Activated CD8-positive, alpha-beta memory T cell treated with anti-CD3 and anti-CD28 coated beads for 36 hours (primary cell): ENCODE results near the gene COL23A1. TPM values are rescaled to one million over a fixed set of nuclear protein-coding genes. Genes with fewer than 3 reads are reported as not detected.

ENCODE experiments used
- CTCF ChIA-PET: fragments of 350-600 bp; sonication (Branson Sonifier 250); formaldehyde crosslinking; loops from one replicate; lab custom pipeline; 2021; ENCODE audit warnings: antibody characterized with exemption; lab: Charles Lee
- POLR2A ChIA-PET: fragments of 350-600 bp; sonication (Branson Sonifier 250); formaldehyde crosslinking; loops from one replicate; lab custom pipeline; 2021; ENCODE audit warnings: antibody characterized with exemption; lab: Charles Lee
- total RNA-seq, 2 experiments: library from RNA; stranded (reverse); gene quantifications; one replicate each; pipeline ENCODE4 v1.2.3, GENCODE V29; 2021

COL23A1 gene
- total RNA-seq, 2 experiments from 2014 or later = 0.11 to 0.13 TPM

DNA sequence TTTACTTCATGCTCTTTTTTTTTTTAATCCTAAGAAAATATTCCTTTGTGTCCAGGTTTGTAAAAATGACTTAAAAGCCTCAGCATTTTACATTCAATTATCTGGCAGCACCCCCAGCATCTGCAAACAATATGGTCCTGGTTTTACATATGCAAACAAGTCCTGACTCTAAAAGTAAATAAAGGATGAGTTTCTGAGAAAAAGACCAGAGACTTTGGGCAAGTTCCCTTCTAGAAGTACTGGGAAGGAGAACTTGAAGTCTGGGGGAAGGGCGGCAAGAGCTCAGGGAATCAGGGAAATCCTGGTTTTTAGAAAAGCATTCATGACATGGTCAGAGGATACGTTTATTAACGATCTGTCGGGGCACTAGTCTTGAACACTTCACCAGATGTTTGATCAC lies 25.8 kb downstream of the COL23A1 start:
- POLR2A ChIA-PET = no interaction called here
- CTCF ChIA-PET = no interaction called here

DNA sequence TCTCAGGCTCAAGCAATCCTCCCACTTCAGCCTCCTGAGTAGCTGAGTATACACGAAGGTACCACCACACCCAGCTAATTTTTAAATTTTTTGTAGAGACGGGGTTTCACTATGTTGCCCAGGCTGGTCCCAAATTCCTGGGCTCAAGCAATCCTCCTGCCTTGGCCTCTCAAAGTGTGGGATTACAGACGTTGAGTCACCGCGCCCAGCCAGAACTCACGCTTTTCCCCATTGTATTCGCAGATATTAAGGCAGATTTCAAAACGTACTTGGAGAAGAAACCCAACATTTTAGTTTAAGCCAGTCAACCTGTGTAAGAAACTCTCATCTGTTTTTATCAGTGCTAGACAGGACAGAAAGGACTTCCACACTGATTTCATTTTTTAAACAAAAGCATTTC lies 26.6 kb downstream of the COL23A1 start:
- ChIA-PET POLR2A (no interaction called here), CTCF (no interaction called here)

DNA sequence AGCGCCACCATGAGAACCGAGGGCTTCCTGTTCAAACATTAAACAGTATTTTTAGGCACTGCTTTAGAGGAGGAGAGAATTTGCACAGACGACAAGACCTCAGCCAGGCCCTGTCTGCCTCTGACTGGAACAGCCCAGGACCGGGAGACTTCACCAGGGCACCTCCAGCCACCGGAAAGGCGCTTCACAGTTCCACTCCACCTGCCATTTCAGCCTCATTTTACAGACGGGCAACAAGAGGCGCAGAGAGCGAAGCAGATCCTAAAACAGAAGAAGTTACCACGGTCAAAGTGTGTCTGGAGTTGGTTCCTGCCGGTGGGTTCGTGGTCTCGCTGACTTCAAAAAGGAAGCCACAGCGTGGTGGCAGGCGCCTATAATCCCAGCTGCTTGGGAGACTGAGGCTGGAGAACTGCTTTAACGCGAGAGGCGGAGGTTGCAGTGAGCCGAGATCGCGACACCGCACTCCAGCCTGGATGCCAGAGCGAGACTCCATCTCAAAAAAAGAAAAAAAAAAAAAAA lies 28.4 kb downstream of the COL23A1 start:
- ChIA-PET POLR2A (no interaction called here), CTCF (no interaction called here)

DNA sequence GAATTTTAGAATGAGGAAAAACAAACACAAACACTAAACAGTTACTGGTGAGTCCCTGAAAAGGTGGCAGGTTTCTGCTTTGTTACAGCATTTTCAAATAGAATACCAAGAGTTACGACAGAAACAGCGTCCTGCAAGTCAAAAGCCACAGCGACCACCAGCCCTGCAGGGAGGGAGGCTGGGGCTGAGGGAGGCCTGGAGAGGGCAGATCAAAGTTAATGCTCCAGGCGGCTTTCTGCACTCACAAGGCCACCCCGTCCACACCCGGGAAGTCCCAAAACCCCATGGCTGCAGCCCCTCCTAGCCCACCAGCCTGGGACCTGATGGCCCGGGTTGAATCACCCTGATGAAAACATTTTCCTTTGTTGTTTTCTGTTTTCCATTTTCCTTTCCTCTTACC lies 29.3 kb downstream of the COL23A1 start:
- CTCF ChIA-PET = no interaction called here
- POLR2A ChIA-PET = no interaction called here

DNA sequence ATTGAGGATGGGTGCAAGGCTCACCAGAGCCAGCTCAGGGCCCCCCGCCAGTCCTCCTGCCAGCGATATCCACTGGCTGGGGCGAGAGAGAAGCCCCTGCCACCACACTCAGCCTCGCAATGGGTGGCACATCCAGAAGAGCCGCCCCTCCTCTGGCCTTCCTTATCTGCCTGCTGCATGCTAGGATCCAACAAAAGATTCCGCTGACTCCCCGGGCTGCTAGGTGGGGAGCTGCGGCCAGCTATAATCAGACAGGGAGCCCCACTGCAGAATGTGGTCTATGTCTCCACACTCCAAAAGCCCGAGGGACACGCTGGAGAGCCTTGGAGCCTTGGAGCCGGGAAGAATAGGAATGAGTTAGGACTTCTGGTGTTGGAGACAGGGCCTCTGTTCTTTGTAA lies 32.8 kb downstream of the COL23A1 start:
- POLR2A ChIA-PET = no interaction called here
- CTCF ChIA-PET = no interaction called here

DNA sequence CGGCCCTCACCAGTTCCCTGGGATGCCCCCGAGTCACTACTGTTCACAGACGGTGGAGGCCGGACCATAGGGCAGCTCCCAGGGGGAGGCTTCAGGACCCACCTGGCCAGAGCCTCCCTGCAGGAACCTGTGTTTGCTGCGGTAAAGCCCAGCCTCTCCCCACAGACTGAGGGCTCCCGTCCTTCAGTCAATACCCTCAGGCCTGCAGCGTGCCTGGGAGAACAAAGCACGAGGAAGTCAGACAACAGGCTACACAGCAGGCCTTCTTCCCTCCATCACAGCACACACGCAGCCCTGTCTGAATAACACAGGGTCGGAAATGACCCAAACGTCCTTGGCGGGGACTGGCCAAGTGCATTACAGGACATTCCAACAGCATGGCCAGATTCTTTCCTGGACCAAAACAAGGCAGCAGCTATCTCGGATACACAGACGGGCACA lies 34.4 kb downstream of the COL23A1 start:
- ChIA-PET POLR2A (no interaction called here), CTCF (no interaction called here)

DNA sequence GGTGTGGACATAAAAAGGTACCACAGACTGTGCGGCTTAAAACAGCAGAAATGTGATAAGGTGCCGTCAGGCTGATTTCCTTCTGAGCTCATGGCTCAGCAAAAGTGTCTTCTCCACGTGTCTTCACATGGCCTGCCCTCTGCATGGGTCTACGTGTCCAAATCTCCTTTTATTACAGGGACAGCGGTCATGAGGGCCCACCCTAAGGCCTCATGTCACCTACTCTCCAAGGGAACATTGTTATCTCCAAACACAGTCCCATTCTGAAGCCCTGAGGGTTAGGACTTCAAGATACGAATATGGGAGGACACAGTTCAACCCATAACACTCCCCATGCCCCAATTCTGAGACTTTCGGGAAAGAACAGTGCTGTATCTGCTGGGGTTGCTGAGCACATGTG lies 35.2 kb downstream of the COL23A1 start:
- CTCF ChIA-PET = no interaction called here
- POLR2A ChIA-PET = no interaction called here

DNA sequence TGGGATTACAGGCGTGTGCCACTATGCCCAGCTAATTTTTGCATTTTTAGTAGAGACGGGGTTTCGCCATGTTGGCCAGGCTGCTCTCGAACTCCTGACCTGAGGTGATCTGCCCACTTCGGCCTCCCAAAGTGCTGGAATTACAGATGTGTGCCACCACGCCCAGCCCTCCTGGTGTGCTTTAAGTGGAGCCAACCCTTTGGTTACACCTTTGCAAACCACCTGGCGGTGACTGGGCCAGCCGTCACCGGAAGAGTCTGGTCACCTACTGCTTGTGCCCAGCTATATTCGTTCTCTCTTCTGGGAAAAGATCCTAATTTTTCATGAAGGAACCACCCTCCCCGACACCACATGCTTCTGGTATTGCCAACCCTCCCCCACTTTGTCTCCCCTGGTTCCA lies 35.9 kb downstream of the COL23A1 start:
- POLR2A ChIA-PET = no interaction called here
- CTCF ChIA-PET = no interaction called here

DNA sequence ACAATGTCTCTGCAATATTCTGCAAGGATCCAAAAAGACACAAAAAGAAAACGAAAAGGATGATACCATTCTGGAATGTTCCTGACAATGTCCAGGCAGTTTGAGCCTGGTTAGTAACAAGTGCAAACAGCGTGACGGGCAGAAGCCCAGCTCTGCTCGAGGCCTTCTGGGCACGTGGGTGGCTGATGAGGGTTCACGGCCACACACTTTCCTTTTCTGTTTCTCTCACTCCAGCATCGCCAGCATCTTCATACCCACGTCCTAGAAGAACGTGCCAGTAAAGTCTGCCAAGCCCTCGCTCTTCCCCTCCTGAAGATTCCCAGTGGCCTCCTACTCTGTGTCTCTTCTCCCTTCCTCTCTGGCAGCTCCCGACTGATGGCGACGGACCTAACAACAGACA lies 36.7 kb downstream of the COL23A1 start:
- ChIA-PET CTCF (no interaction called here), POLR2A (no interaction called here)

DNA sequence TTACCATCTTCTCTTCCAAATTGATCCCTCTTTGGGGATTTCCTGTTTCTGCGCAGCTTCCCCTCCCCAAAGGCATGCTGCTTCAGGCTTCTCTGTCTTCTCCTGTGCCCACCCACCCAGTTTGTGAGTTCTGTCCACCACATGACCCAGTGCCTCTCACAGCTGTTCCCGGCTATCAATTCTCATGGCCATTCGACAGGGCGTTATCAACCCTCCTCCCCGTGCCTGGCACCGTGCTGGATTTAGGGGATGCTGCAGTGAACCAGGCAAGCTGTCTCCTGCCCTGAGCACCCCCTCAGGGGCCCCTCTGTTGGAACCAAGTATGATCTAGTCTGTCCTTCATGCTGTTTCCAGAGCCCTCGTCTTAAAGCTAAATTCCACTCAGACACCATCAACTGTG lies 38.7 kb downstream of the COL23A1 start:
- ChIA-PET POLR2A (no interaction called here), CTCF (interaction anchor here (1.1 kb wide), 1 partner anchor 272 kb away, joined by 3 read pairs; no protein-coding TSS in a partner anchor)

DNA sequence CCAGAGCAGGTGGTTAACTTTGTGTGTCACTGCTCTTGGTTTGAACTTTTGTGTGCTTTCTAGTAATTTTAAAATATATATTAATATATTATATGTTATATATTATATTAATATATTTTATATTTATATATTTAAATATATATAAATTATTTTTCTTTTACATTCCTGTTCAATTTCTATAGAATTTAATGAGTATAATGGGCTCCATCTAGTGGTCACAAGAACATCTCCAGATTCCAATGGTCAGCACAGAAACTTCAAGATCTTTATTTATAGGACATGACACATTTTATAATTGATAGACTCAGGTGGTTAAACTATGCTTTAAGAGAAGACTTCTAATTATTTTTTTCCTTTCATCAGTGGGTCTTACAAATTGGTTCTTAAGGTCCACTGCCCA lies 39.1 kb downstream of the COL23A1 start:
- POLR2A ChIA-PET = no interaction called here
- CTCF ChIA-PET = no interaction called here

DNA sequence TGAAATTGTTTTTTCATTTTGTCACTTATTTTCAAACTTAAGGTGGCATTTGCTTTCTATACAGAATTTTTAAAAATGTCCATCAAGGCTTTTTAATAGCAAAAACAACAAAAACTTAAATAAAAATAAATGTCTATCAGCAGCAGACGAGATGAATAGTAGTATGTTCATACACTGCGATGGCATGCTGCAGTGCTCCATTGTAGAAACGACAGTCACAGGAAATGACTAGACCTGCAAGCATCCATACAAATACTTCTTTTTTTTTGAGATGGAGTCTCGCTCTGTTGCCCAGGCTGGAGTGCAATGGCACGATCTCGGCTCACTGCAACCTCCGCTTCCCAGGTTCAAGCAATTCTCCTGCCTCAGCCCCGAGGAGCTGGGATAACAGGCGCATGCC lies 41.4 kb downstream of the COL23A1 start:
- POLR2A ChIA-PET = no interaction called here
- CTCF ChIA-PET = no interaction called here

DNA sequence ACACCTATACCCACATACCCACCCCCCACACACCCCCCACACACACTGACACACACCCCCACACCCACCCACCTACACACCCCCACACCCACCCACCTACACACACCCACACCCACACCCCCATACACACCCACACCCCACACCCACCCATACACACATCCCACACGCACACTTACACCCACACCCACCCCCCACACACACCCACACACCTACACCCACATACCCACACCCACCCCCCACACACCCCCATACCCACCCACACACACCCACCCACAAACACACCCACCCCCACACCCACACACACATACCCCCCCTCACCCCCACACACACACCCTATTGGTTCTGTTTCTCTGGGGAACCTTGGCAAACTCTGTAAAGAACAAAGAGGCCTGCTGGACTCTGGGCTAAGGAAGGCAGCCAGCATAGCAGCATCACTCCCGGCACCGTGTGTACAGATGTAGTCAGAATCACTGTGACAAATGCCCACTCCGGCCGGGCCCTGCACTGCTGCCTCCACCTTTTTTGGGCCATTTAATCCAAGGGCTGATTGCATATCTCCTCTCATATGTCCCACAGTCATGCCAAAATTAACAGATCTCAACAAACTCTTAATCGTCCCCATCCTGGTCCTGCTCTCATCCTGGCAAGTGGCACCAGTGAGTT lies 42.3 kb downstream of the COL23A1 start:
- ChIA-PET POLR2A (no interaction called here), CTCF (no interaction called here)

DNA sequence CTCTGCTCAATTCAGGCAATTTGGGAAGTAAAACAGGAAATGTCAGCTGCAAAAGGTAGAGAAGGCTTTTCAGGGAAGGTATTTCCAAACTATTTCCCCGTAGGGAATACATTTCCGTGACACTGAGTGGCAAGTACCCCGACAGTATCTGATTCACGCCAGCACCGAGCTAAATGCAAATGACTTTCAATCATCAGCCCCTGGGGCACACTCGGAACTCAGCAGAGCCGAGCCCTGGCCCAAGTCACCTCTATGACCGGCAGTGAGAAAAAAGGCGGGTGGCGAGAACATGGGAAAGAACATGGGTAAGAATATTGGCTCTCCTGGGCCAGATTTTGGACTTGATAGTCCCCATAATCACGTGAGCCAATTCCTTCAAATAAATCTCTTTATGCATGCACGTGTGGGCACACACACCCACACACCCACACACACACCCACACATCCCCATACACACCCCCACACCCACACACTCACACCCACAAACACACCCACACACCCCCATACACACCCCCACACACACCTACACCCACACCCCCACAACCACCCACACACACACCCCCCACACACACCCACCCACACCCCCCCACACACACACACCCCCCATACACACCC lies 43.0 kb downstream of the COL23A1 start:
- ChIA-PET POLR2A (no interaction called here), CTCF (no interaction called here)

DNA sequence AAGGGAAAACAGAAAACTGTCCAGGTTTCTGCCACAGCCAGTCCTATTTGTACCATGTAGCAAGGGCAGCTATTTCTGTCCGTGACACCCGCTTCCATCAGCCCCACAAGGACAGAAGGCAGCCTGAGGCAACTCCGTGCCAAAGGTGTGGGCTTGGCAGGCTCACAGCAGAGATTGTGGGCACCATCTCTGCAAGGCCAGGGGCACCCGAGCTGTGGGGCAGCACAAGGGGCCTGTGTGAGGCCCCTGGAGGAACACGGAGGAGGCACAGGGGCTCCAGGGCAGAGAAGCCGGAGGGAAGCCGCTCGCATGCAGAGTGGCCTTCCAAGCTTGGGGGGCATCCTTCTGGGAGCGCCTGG lies 43.5 kb downstream of the COL23A1 start:
- POLR2A ChIA-PET = no interaction called here
- CTCF ChIA-PET = no interaction called here

DNA sequence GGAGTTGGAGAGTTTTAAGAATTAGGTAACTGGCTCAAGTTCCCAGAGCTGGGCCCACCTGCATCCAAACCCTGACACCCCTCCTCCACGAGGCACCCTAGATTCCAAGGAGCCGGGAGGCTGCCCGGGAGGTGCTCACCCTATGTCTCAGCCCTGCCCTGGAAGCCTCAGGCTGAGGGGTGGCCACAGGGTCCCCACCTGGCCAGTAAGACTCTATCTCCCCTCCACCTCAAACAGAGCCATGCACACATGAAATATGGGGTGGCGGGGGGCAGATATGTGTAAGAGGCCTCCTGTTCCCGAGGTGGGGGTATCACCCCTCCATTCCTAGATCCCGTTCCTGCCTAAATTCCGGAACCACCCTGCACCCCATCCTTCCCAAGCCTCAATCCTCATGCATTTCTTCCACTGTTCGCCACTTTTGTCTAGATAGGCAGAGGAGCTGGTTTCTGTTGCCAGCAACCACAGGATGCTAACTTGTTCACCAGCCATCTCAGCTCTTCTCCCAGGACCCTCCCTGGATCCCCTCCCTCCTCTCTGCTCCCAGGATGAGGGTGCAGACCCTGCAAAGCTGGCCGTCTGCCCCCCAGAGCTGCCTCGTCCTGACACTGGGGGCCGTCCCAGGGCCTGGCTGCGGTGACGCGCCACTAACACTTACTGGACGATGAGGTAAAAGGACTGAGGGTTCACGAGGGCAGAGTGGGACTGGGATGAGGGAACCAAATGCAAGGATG lies 44.1 kb downstream of the COL23A1 start:
- CTCF ChIA-PET = no interaction called here
- POLR2A ChIA-PET = no interaction called here

DNA sequence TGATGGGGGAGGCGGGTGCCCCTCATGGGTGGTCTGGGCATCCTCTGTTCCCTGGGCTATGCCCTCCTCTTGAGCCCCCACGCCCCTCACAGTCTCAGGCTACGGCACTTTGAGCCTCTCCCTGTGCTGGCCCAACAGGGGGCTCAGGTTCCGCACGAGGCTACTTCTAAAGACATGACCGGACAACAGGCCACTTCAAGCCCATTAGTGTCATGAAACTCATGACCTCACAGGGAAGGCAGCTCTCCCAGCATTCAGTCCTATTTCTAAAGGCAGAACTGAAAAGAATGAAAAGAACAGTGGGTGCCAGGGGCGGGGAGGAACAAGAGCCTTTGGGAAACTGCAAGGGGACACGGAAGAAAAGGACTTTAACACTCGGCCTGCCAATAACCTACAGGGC lies 45.0 kb downstream of the COL23A1 start:
- ChIA-PET CTCF (no interaction called here), POLR2A (no interaction called here)

DNA sequence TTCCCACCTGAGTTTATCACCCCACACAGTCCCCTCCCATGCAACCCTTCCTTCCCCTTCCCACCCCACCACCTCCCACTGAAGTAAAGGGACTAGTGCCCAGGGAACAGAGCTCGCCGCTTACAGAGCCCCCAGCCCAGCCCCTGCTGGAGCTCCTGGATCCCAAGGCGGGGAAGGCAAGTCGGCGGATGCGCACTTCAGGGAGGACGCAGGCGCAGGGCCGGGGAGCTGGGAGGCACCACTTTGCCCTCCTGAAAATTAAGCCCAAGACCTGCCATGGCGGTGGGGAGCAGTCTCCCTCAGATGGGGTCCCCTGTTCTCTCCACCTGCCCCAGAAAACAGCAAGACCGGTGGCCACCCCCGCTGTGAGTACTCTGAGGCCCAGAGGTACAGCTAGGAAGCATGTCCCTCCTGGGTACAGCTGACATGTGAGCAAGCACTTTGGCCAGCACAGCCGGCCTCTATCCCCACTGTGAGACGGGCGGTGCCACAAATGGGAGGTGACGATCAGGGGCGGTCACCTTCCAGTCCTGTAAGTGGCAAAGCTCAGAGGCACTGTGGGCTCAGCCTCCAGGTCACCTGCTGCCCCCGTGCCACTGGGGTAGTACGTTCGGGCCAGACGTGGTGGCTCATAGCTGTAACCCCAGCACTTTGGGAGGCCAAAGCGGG lies 45.9 kb downstream of the COL23A1 start:
- CTCF ChIA-PET = no interaction called here
- POLR2A ChIA-PET = no interaction called here

DNA sequence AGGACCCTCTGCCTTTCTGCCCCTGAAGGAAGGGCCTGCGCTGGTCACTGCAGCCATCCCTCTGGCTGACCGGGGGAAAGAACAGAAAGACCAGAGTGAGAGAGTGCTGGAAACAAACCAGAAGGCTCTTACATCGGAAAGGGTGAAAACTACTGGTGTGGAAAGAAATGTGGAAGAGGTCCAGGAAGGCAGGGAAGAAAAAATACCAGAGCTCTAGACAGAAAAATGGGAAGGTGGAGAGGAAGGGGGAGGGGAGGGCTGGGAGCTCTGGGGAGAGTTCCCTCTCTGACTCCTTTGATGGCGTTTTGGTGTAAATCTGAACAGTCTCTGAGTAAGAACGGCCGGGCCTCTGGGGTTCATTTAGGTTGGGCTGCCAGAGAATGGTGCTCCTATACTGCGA lies 47.7 kb downstream of the COL23A1 start:
- POLR2A ChIA-PET = no interaction called here
- CTCF ChIA-PET = interaction anchor here (1.6 kb wide), 1 partner anchor 262 kb away, joined by 3 read pairs; no protein-coding TSS in a partner anchor

DNA sequence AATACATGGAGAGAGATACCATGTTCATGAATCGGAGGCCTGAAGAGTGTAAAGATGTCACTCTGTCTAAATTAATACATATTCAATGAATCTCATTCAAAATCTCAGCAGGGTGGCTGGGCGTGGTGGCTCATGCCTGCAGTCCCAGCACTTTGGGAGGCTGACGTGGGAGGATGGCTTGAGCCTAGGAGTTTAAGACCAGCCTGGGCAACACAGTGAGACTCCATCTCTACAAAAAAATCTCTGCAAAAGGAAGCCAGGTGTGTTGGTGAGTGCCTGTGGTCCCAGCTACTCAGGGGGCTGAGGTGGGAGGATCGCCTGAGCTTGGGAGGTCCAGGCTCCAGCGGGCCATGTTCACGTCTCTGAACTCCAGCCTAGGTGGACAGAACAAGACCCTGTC lies 49.7 kb downstream of the COL23A1 start:
- CTCF ChIA-PET = no interaction called here
- POLR2A ChIA-PET = no interaction called here
